ENCODE measurements around the gene RPUSD4.

DNA sequence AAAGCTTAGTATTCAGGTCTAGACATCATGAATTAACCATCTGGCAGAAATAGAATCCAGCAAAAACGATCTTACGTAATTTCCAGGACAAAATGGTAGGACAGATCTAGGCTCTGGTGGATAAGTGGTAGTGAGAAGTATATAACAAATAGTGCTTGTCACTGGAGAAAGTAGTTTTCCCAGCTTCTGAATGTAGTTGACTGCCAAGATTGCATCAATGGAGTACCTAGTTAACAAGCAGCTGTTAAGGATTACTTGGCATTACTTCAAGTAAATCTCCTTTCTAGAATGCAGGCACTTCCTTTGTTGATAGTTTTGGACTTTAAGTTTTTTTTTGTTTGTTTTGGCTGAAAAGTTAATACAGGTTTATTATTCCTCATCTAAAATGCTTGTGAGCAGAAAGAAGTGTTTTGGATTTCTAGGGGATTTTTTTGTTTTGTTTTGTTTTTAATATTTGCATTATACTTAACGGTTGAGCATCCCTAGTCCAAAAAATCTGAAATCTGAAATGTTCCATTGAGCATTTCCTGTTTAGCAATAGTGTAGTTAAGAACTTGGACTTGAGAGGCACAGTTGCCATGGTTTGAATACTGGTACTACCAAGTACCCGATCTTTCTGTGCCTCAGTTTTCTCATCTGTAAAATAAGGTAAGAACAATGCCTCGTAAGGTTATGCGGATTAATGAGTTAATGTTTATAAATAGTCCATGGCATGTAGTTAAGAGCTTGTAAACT is 20.4 kb upstream of the RPUSD4 start:
- no peak for TF ChIP-seq CTCF (IDR thresholded peaks at IDR 0.05)
- TF ChIP-seq POLR2A (IDR thresholded peaks at IDR 0.05), result no peak

Data from lower leg skin (tissue), 3 donors.